ENCODE data around the gene ELF1. TPM values are rescaled to one million over a fixed set of nuclear protein-coding genes. Genes with fewer than 3 reads are reported as not detected.

The ELF1 gene
- total RNA-seq, 4 donors from 2014 or later = 66.9 to 96.2 (median 72.1) TPM

- no peak overlapping the region for H3K4me3 ChIP-seq
- no peaks in the 10 kb centered on the region for H3K36me3 ChIP-seq
- H3K4me1 ChIP-seq = peaks cover 15 to 24% (median 20%) of the 10 kb centered on the region in 4 donors
- no peak overlapping the region for H3K27ac ChIP-seq (replicated peaks in 1 of 4)
- WGBS = 71% methylated on average over 3 of the region's 3 CpGs
- DNase-seq (ENCODE audit: extremely low spot score) = no peak
- intact Hi-C loops (cut with DNase I) = no loop called here
- TF ChIP-seq POLR2A (IDR thresholded peaks at IDR 0.05; ENCODE audit: low read depth) (no peak), CTCF (IDR thresholded peaks at IDR 0.05) (no peak), POLR2AphosphoS5 (IDR thresholded peaks at IDR 0.05) (no peak)
- H3K27me3 ChIP-seq = no peaks in the 10 kb centered on the region
- no peaks in the 10 kb centered on the region for H3K9me3 ChIP-seq
Measured at GRCh38 chr13:41007744-41008128, 11.4 kb downstream of the ELF1 start.

- Histone ChIP-seq H3K27ac (replicated peaks in 1 of 4) (no peak overlapping the region), H3K4me1 (peaks cover 15 to 24% (median 20%) of the 10 kb centered on the region in 4 donors), H3K27me3 (no peaks in the 10 kb centered on the region), H3K36me3 (no peaks in the 10 kb centered on the region), H3K4me3 (no peak overlapping the region), H3K9me3 (no peaks in the 10 kb centered on the region)
- no peak for TF ChIP-seq CTCF (IDR thresholded peaks at IDR 0.05)
- no peak for TF ChIP-seq POLR2AphosphoS5 (IDR thresholded peaks at IDR 0.05)
- no peak for TF ChIP-seq EP300 (IDR thresholded peaks at IDR 0.05)
- no peak for TF ChIP-seq POLR2A (IDR thresholded peaks at IDR 0.05; ENCODE audit: low read depth)
- intact Hi-C loops (cut with DNase I) = no loop called here
- WGBS = 80% methylated on average over 6 of the region's 6 CpGs
- DNase-seq (ENCODE audit: extremely low spot score) = no peak
Measured at GRCh38 chr13:41006978-41007743, 12.0 kb downstream of the ELF1 start.

- TF ChIP-seq CTCF (IDR thresholded peaks at IDR 0.05) = no peak
- no peak for TF ChIP-seq POLR2AphosphoS5 (IDR thresholded peaks at IDR 0.05)
- no peak for TF ChIP-seq EP300 (IDR thresholded peaks at IDR 0.05)
- TF ChIP-seq POLR2A (IDR thresholded peaks at IDR 0.05; ENCODE audit: low read depth) = no peak
- H3K4me1 ChIP-seq = peaks cover 18 to 24% (median 21%) of the 10 kb centered on the region in 4 donors
- H3K27me3 ChIP-seq = no peaks in the 10 kb centered on the region
- no peaks in the 10 kb centered on the region for H3K36me3 ChIP-seq
- DNase-seq (ENCODE audit: extremely low spot score) = no peak
- H3K9me3 ChIP-seq = no peaks in the 10 kb centered on the region
- no peak overlapping the region for H3K4me3 ChIP-seq
- no peak overlapping the region for H3K27ac ChIP-seq (replicated peaks in 1 of 4)
- WGBS = 71% methylated on average over 3 of the region's 3 CpGs
- intact Hi-C loops (cut with DNase I) = no loop called here
Measured at GRCh38 chr13:41006306-41006705, 12.8 kb downstream of the ELF1 start.

GRCh38 chr13:41005704-41006103, 13.4 kb downstream of the ELF1 start:
- Histone ChIP-seq H3K36me3 (no peaks in the 10 kb centered on the region), H3K4me3 (no peak overlapping the region), H3K9me3 (no peaks in the 10 kb centered on the region), H3K27ac (replicated peaks in 1 of 4) (no peak overlapping the region), H3K4me1 (peaks cover 18 to 24% (median 21%) of the 10 kb centered on the region in 4 donors), H3K27me3 (no peaks in the 10 kb centered on the region)
- intact Hi-C loops (cut with DNase I) = no loop called here
- DNase-seq (ENCODE audit: extremely low spot score) = no peak
- TF ChIP-seq POLR2A (IDR thresholded peaks at IDR 0.05; ENCODE audit: low read depth) (no peak), EP300 (IDR thresholded peaks at IDR 0.05) (no peak), CTCF (IDR thresholded peaks at IDR 0.05) (no peak), POLR2AphosphoS5 (IDR thresholded peaks at IDR 0.05) (no peak)

All from esophagus muscularis mucosa (tissue), 4 donors.